Panc1 (cell line): ENCODE data around the gene IGFN1. TPM values are rescaled to one million over a fixed set of nuclear protein-coding genes. Genes with fewer than 3 reads are reported as not detected.

Experiments
- ATAC-seq: fragments of 200-7000 bp; cut with Tn5 transposase; 2 replicates; pipeline ENCODE4 v1.9.1; 2020; ENCODE audit warnings: mild to moderate bottlenecking, moderate library complexity
- BruUV-seq: library from RNA; stranded (reverse); fragments of 400-500 nt; replicated peaks from 2 replicates; lab custom pipeline; 2021; lab: Mats Ljungman, UMichigan
- CTCF ChIA-PET: fragments of 300-600 bp; sonication (Branson Sonifier 250); formaldehyde crosslinking; loops from one replicate; lab custom pipeline; 2022; ENCODE audit warnings: antibody characterized with exemption; lab: Charles Lee
- POLR2A ChIA-PET: fragments of 300-600 bp; sonication (Branson Sonifier 250); formaldehyde crosslinking; loops from one replicate; lab custom pipeline; 2022; ENCODE audit warnings: antibody characterized with exemption; lab: Charles Lee
- DNase-seq: peaks from one replicate; pipeline ENCODE4 v3.0.0-alpha.2; 2010; ENCODE audit warnings: low read depth, low spot score
- H3K27ac ChIP-seq: 2 replicates; pipeline ENCODE4 v1.5.1; 2011; ENCODE audit warnings: mild to moderate bottlenecking, low read length, inconsistent platforms
- H3K27me3 ChIP-seq: fragments of 200-500 bp; sonication (Bioruptor generic); 2 replicates; pipeline ENCODE4 v1.6.0; 2014; ENCODE audit warnings: low read length, inconsistent platforms; ENCODE audit not compliant: control insufficient read depth, insufficient read depth
- H3K36me3 ChIP-seq: fragments of 200-500 bp; sonication (Bioruptor generic); 2 replicates; pipeline ENCODE4 v1.5.1; 2014; ENCODE audit warnings: inconsistent platforms, mild to moderate bottlenecking, low read length, moderate library complexity; ENCODE audit not compliant: control insufficient read depth, insufficient read depth
- H3K4me1 ChIP-seq: 2 replicates; pipeline ENCODE4 v1.5.1; 2011; ENCODE audit warnings: inconsistent platforms, mild to moderate bottlenecking, low read length, moderate library complexity; ENCODE audit not compliant: control insufficient read depth, insufficient read depth
- H3K4me3 ChIP-seq, 2 experiments: 2 replicates each; pipeline ENCODE4 v1.5.1; 2011 to 2012; ENCODE audit warnings: low read depth in 2 of 2, low read length in 2 of 2, mild to moderate bottlenecking in 2 of 2, inconsistent platforms in 1 of 2, moderate library complexity in 1 of 2
- H3K9me3 ChIP-seq: fragments of 200-500 bp; sonication (Bioruptor generic); 2 replicates; pipeline ENCODE4 v1.5.1; 2014; ENCODE audit warnings: low read depth, mild to moderate bottlenecking, inconsistent platforms, low read length, moderate library complexity; ENCODE audit not compliant: control insufficient read depth, insufficient read depth
- POLR2AphosphoS5 ChIP-seq: IDR thresholded peaks from 2 replicates; pipeline ENCODE4 v1.6.1; 2012; ENCODE audit warnings: mild to moderate bottlenecking, low read depth, low read length, moderate library complexity
- SIN3A ChIP-seq: IDR thresholded peaks from 2 replicates; pipeline ENCODE4 v1.6.1; 2012; ENCODE audit warnings: low read depth, mild to moderate bottlenecking, low read length, moderate library complexity, borderline replicate concordance; ENCODE audit not compliant: insufficient read depth
- TCF7L2 ChIP-seq: IDR thresholded peaks from 2 replicates; pipeline ENCODE4 v1.6.1; 2011; ENCODE audit warnings: mild to moderate bottlenecking, low read depth, low read length, inconsistent platforms
- in situ Hi-C: cut with HindIII; loops from 2 replicates; pipeline ENCODE4 v1.10.0; 2016; ENCODE audit warnings: low sequenced_read_pairs, low pct_unique_long_range_greater_than_20kb
- intact Hi-C: fragments of 100-400 bp; cut with micrococcal nuclease; formaldehyde crosslinking; loops from one replicate; pipeline ENCODE4 v1.10.0; 2022; ENCODE audit not compliant: unreplicated experiment
- total RNA-seq: library from RNA; stranded (reverse); gene quantifications from one replicate; pipeline ENCODE4 v1.2.1, GENCODE V29; 2021; ENCODE audit not compliant: unreplicated experiment
- TF ChIP-seq, protein P1 (sequence below), 2 experiments: IDR thresholded peaks; 2 replicates each; pipeline ENCODE4 v1.6.1; 2011 to 2012; ENCODE audit warnings: low read depth in 2 of 2, control low read depth in 1 of 2, low read length in 1 of 2, mild to moderate bottlenecking in 1 of 2, moderate library complexity in 1 of 2; ENCODE audit not compliant: insufficient read depth in 1 of 2
- TF ChIP-seq, protein P2 (sequence below): fragments of 450-650 bp; IDR thresholded peaks from 2 replicates; pipeline ENCODE4 v1.5.1; 2017; ENCODE audit warnings: mild to moderate bottlenecking

Gene IGFN1
- total RNA-seq, 1 experiment from 2014 or later: not detected

DNA sequence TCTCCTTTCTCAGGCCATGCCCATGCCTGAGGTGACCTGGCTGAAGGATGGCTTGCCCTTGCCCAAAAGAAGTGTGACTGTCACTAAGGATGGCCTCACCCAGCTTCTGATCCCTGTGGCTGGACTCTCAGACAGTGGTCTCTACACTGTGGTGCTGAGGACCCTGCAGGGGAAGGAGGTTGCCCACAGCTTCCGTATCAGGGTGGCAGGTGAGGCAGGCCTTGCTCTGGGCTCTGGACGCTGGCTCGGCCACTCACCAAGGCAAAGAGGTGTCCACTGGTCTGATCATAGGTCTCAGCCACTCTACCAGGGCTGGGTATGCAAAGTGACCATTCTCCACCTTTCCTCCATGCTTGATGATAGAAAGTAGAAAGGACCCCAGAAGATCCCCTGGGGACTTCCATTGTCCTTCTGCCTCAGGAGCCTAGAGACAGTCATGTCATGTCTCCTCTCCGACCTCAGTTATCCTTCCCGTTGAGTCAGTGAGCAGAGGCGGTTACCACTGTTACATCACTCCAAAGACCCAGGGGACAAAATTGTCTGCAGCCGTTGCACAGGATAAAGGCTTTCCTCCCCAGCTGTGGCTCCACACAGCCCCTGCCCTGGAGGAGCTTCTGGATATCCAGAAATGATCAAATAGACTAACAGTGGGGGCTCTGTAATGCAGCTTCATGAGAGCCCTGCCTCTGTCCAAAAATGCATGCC lies 34.2 kb downstream of the IGFN1 start:
- H3K27me3 ChIP-seq: no peaks in the 10 kb centered on the region
- no peak for ATAC-seq
- no peak overlapping the region for H3K4me3 ChIP-seq
- in situ Hi-C loops (no loop called here), intact Hi-C loops (loop anchor here (5.0 kb wide), 1 partner anchor 73 kb away; the partner anchor contains the start of gene TMEM9)
- POLR2A ChIA-PET: no interaction called here
- H3K27ac ChIP-seq: no peak overlapping the region
- H3K36me3 ChIP-seq: no peaks in the 10 kb centered on the region
- BruUV-seq: no TSS peak
- TF ChIP-seq, protein P1, sequence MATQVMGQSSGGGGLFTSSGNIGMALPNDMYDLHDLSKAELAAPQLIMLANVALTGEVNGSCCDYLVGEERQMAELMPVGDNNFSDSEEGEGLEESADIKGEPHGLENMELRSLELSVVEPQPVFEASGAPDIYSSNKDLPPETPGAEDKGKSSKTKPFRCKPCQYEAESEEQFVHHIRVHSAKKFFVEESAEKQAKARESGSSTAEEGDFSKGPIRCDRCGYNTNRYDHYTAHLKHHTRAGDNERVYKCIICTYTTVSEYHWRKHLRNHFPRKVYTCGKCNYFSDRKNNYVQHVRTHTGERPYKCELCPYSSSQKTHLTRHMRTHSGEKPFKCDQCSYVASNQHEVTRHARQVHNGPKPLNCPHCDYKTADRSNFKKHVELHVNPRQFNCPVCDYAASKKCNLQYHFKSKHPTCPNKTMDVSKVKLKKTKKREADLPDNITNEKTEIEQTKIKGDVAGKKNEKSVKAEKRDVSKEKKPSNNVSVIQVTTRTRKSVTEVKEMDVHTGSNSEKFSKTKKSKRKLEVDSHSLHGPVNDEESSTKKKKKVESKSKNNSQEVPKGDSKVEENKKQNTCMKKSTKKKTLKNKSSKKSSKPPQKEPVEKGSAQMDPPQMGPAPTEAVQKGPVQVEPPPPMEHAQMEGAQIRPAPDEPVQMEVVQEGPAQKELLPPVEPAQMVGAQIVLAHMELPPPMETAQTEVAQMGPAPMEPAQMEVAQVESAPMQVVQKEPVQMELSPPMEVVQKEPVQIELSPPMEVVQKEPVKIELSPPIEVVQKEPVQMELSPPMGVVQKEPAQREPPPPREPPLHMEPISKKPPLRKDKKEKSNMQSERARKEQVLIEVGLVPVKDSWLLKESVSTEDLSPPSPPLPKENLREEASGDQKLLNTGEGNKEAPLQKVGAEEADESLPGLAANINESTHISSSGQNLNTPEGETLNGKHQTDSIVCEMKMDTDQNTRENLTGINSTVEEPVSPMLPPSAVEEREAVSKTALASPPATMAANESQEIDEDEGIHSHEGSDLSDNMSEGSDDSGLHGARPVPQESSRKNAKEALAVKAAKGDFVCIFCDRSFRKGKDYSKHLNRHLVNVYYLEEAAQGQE (IDR thresholded peaks at IDR 0.05; ENCODE audit: insufficient read depth in 1 of 2, low read depth in 2 of 2, low read length in 1 of 2): no peak
- TF ChIP-seq TCF7L2 (no peak), POLR2AphosphoS5 (no peak), SIN3A (no peak)
- TF ChIP-seq, protein P2, sequence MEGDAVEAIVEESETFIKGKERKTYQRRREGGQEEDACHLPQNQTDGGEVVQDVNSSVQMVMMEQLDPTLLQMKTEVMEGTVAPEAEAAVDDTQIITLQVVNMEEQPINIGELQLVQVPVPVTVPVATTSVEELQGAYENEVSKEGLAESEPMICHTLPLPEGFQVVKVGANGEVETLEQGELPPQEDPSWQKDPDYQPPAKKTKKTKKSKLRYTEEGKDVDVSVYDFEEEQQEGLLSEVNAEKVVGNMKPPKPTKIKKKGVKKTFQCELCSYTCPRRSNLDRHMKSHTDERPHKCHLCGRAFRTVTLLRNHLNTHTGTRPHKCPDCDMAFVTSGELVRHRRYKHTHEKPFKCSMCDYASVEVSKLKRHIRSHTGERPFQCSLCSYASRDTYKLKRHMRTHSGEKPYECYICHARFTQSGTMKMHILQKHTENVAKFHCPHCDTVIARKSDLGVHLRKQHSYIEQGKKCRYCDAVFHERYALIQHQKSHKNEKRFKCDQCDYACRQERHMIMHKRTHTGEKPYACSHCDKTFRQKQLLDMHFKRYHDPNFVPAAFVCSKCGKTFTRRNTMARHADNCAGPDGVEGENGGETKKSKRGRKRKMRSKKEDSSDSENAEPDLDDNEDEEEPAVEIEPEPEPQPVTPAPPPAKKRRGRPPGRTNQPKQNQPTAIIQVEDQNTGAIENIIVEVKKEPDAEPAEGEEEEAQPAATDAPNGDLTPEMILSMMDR: no peak
- H3K4me1 ChIP-seq: no peaks in the 10 kb centered on the region
- H3K9me3 ChIP-seq: no peaks in the 10 kb centered on the region
- CTCF ChIA-PET: no interaction called here
- DNase-seq: no peak

DNA sequence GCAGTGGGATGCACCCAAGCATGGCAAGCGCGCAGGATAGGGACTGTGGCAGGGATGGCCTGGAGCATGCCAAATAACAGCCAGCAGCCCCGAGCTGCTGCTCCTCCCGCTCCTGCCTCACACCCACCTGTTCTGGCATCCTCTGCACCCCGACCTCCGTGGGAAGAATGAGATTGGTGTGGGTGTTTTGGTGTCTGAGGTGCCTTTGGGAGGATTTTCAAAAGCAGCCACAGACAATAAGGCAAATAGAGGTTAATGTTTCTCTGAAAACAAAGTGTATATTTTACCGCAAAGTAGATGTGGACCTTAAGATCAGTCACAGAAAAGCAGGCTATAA lies 35.5 kb downstream of the IGFN1 start:
- TF ChIP-seq SIN3A (no peak), POLR2AphosphoS5 (no peak), TCF7L2 (no peak)
- TF ChIP-seq, protein P2: no peak
- TF ChIP-seq, protein P1 (IDR thresholded peaks at IDR 0.05; ENCODE audit: insufficient read depth in 1 of 2, low read depth in 2 of 2, low read length in 1 of 2): no peak
- no peak for ATAC-seq
- intact Hi-C loops: no loop called here
- DNase-seq: no peak
- CTCF ChIA-PET: no interaction called here
- H3K36me3 ChIP-seq: no peaks in the 10 kb centered on the region
- in situ Hi-C loops: no loop called here
- BruUV-seq: no TSS peak
- H3K4me1 ChIP-seq: no peaks in the 10 kb centered on the region
- no peaks in the 10 kb centered on the region for H3K9me3 ChIP-seq
- no peaks in the 10 kb centered on the region for H3K27me3 ChIP-seq
- H3K27ac ChIP-seq: no peak overlapping the region
- H3K4me3 ChIP-seq: no peak overlapping the region
- POLR2A ChIA-PET: no interaction called here
